PFSK-1 (cell line): ENCODE data around the gene BEND6.

Experiments
- FOXP2 ChIP-seq: optimal IDR thresholded peaks from 2 replicates; pipeline ENCODE3; 2011; ENCODE audit warnings: borderline replicate concordance, control low read depth, inconsistent platforms; ENCODE audit not compliant: insufficient read depth; ENCODE audit errors: extremely low read length, extremely low read depth
- POLR2AphosphoS5 ChIP-seq: IDR thresholded peaks from 2 replicates; pipeline ENCODE4 v1.6.1; 2012; ENCODE audit warnings: low read depth, mild to moderate bottlenecking, control low read depth, low read length, moderate library complexity
- REST ChIP-seq, 2 experiments: IDR thresholded peaks; 2 replicates each; pipeline versions ENCODE4 v1.6.1 to v1.8.0; 2011 to 2012; ENCODE audit warnings: low read depth in 2 of 2, low read length in 2 of 2, control low read depth in 1 of 2, inconsistent platforms in 1 of 2, mild to moderate bottlenecking in 1 of 2, moderate library complexity in 1 of 2; ENCODE audit not compliant: insufficient read depth in 1 of 2
- SIN3A ChIP-seq: IDR thresholded peaks from 2 replicates; pipeline ENCODE4 v1.6.1; 2012; ENCODE audit warnings: mild to moderate bottlenecking, low read length, moderate library complexity, borderline replicate concordance; ENCODE audit not compliant: insufficient read depth
- TAF1 ChIP-seq: IDR thresholded peaks from 2 replicates; pipeline ENCODE4 v1.6.1; 2012; ENCODE audit warnings: low read length, control low read depth, borderline replicate concordance; ENCODE audit not compliant: insufficient read depth

Gene BEND6

GRCh38 chr6:56988145-56988544 lies 33.2 kb downstream of the BEND6 start:
- no peak for TF ChIP-seq SIN3A

- TF ChIP-seq FOXP2, result no peak
- no peak for TF ChIP-seq SIN3A
- TF ChIP-seq POLR2AphosphoS5, result no peak
- no peak for TF ChIP-seq REST (IDR thresholded peaks at IDR 0.05; ENCODE audit: insufficient read depth in 1 of 2, low read depth in 2 of 2, low read length in 2 of 2)
- no peak for TF ChIP-seq TAF1
These were observed 37.1 kb downstream of the BEND6 start for GRCh38 chr6:56992036-56992435.

GRCh38 chr6:56992703-56993102 lies 37.8 kb downstream of the BEND6 start:
- TF ChIP-seq REST (IDR thresholded peaks at IDR 0.05; ENCODE audit: insufficient read depth in 1 of 2, low read depth in 2 of 2, low read length in 2 of 2) (no peak), TAF1 (no peak), FOXP2 (no peak), POLR2AphosphoS5 (no peak), SIN3A (no peak)

- TF ChIP-seq REST (IDR thresholded peaks at IDR 0.05; ENCODE audit: insufficient read depth in 1 of 2, low read depth in 2 of 2, low read length in 2 of 2), result no peak
These were observed 40.5 kb downstream of the BEND6 start for GRCh38 chr6:56995347-56995902.

GRCh38 chr6:56996401-56996800 lies 41.5 kb downstream of the BEND6 start:
- TF ChIP-seq SIN3A (no peak), REST (IDR thresholded peaks at IDR 0.05; ENCODE audit: insufficient read depth in 1 of 2, low read depth in 2 of 2, low read length in 2 of 2) (no peak), FOXP2 (no peak), TAF1 (no peak), POLR2AphosphoS5 (no peak)

GRCh38 chr6:56999049-56999448 lies 44.1 kb downstream of the BEND6 start:
- TF ChIP-seq TAF1 (no peak), REST (IDR thresholded peaks at IDR 0.05; ENCODE audit: insufficient read depth in 1 of 2, low read depth in 2 of 2, low read length in 2 of 2) (no peak), SIN3A (no peak), POLR2AphosphoS5 (no peak)
